Activated CD4-positive, alpha-beta T cell treated with anti-CD3 and anti-CD28 coated beads, Interleukin-2, Interleukin-4, amounts not matched to agents 100 ng/mL and 50 ng/mL, durations not matched to agents 16 hours and 8 hours (primary cell): ENCODE data around the gene GRID1.

ENCODE experiments used
- DNase-seq: peaks from one replicate; pipeline ENCODE4 v3.0.0-alpha.2; 2020; ENCODE audit warnings: low spot score

Gene GRID1

GRCh38 chr10:85594239-85594638 lies 772.4 kb downstream of the GRID1 start:
- peak; percentile 12 for DNase-seq

GRCh38 chr10:85593226-85593772 lies 773.3 kb downstream of the GRID1 start:
- DNase-seq = no peak

GRCh38 chr10:85581371-85581770 lies 785.2 kb downstream of the GRID1 start:
- no peak for DNase-seq

- no peak for DNase-seq
Observed at GRCh38 chr10:85580585-85580984, 786.0 kb downstream of the GRID1 start.

- DNase-seq = no peak
Observed at GRCh38 chr10:85578860-85579259, 787.7 kb downstream of the GRID1 start.

GRCh38 chr10:85575441-85575840 lies 791.2 kb downstream of the GRID1 start:
- DNase-seq = no peak

- DNase-seq = no peak
Observed at GRCh38 chr10:85570871-85571270, 795.7 kb downstream of the GRID1 start.

GRCh38 chr10:85565381-85565780 lies 801.2 kb downstream of the GRID1 start:
- no peak for DNase-seq

- DNase-seq = no peak
Observed at GRCh38 chr10:85558533-85558932, 808.1 kb downstream of the GRID1 start.

GRCh38 chr10:85557706-85558105 lies 808.9 kb downstream of the GRID1 start:
- no peak for DNase-seq

GRCh38 chr10:85557077-85557476 lies 809.5 kb downstream of the GRID1 start:
- no peak for DNase-seq
